Endothelial cell of umbilical vein (primary cell): ENCODE results near the gene DDOST. TPM values are rescaled to one million over a fixed set of nuclear protein-coding genes. Genes with fewer than 3 reads are reported as not detected.

ENCODE experiments used
- BruUV-seq: library from RNA; stranded (reverse); fragments of 400-500 nt; replicated peaks from 2 replicates; lab custom pipeline; 2021; lab: Mats Ljungman, UMichigan
- CTCF ChIA-PET: fragments of 300-600, 350-600 bp; sonication (Branson Sonifier 250); formaldehyde crosslinking; loops from one replicate; lab custom pipeline; 2021; ENCODE audit warnings: antibody characterized with exemption, inconsistent platforms; lab: Charles Lee
- POLR2A ChIA-PET: fragments of 300-600, 350-600 bp; sonication (Branson Sonifier 250); formaldehyde crosslinking; loops from one replicate; lab custom pipeline; 2021; ENCODE audit warnings: antibody characterized with exemption, inconsistent platforms; lab: Charles Lee
- DNase-seq: peaks from one replicate; pipeline ENCODE4 v3.0.0-alpha.2; 2011; ENCODE audit warnings: low read depth, low spot score
- FAIRE-seq: peaks from 2 replicates; lab custom pipeline; 2011; peaks lifted over from hg19 to GRCh38; lab: Jason Lieb, UNC
- H2AFZ ChIP-seq: 2 replicates; pipeline ENCODE4 v1.6.0; 2012; ENCODE audit warnings: low read depth, low read length, control low read depth, inconsistent platforms
- H3K27ac ChIP-seq: 2 replicates; pipeline ENCODE4 v1.5.1; 2011; ENCODE audit warnings: low read depth, mild to moderate bottlenecking, control low read depth, low read length, moderate library complexity; ENCODE audit not compliant: insufficient read depth
- H3K27me3 ChIP-seq, 2 experiments: 2 replicates each; pipeline versions ENCODE4 v1.6.0 to v1.6.1; 2011; ENCODE audit warnings: low read length in 2 of 2, mixed read lengths in 1 of 2; ENCODE audit not compliant: control insufficient read depth in 2 of 2, insufficient read depth in 2 of 2
- H3K36me3 ChIP-seq, 2 experiments: 2 replicates in 1 of 2; 3 replicates in 1 of 2; pipeline ENCODE4 v1.5.1; 2011; ENCODE audit warnings: low read length in 2 of 2, mild to moderate bottlenecking in 1 of 2, moderate library complexity in 1 of 2; ENCODE audit not compliant: control insufficient read depth in 2 of 2, insufficient read depth in 2 of 2; ENCODE audit errors: extremely low read depth in 1 of 2
- H3K4me1 ChIP-seq: 3 replicates; pipeline ENCODE4 v1.5.1; 2011; ENCODE audit warnings: mild to moderate bottlenecking, low read length; ENCODE audit not compliant: control insufficient read depth, insufficient read depth; ENCODE audit errors: extremely low read depth
- H3K4me2 ChIP-seq: 2 replicates; pipeline ENCODE4 v1.6.1; 2011; ENCODE audit warnings: low read length, control low read depth, mixed read lengths; ENCODE audit not compliant: insufficient read depth
- H3K4me3 ChIP-seq, 3 experiments: fragments of 200-600 bp in 1 of 3; sonication (generic), shearing (Covaris generic) in 1 of 3; replicated peaks in 1 of 3; 2 replicates each; pipeline ENCODE4 v1.5.1; 2011 to 2016; ENCODE audit warnings: control low read depth in 3 of 3, low read length in 3 of 3, mild to moderate bottlenecking in 2 of 3, inconsistent platforms in 1 of 3, low read depth in 1 of 3, moderate library complexity in 1 of 3; ENCODE audit not compliant: insufficient read depth in 1 of 3
- H3K79me2 ChIP-seq: 2 replicates; pipeline ENCODE4 v1.6.0; 2012; ENCODE audit warnings: low read length, inconsistent platforms; ENCODE audit not compliant: control insufficient read depth, insufficient read depth
- H3K9ac ChIP-seq: replicated peaks from 2 replicates; pipeline ENCODE3; 2011; ENCODE audit warnings: low read length, control low read depth; ENCODE audit not compliant: insufficient read depth; ENCODE audit errors: extremely low read depth
- H3K9me1 ChIP-seq: replicated peaks from 3 replicates; pipeline ENCODE4 v1.6.0; 2011; ENCODE audit warnings: mild to moderate bottlenecking, low read length; ENCODE audit not compliant: control insufficient read depth, insufficient read depth; ENCODE audit errors: extremely low read depth
- H3K9me3 ChIP-seq: replicated peaks from 2 replicates; pipeline ENCODE4 v1.5.1; 2012; ENCODE audit warnings: low read length, inconsistent platforms; ENCODE audit not compliant: control insufficient read depth, insufficient read depth
- H4K20me1 ChIP-seq: replicated peaks from 2 replicates; pipeline ENCODE3; 2011; ENCODE audit warnings: mild to moderate bottlenecking, low read length; ENCODE audit not compliant: control insufficient read depth, insufficient read depth; ENCODE audit errors: extremely low read depth
- EZH2 ChIP-seq: IDR thresholded peaks from 2 replicates; pipeline ENCODE4 v1.6.1; 2012; ENCODE audit warnings: borderline replicate concordance, low read depth, mild to moderate bottlenecking, moderate library complexity, low read length, inconsistent platforms; ENCODE audit not compliant: severe bottlenecking
- FOS ChIP-seq: IDR thresholded peaks from 2 replicates; pipeline ENCODE4 v1.6.1; 2011; ENCODE audit warnings: mild to moderate bottlenecking, low read length, moderate library complexity, borderline replicate concordance; ENCODE audit not compliant: insufficient read depth
- GATA2 ChIP-seq: IDR thresholded peaks from 2 replicates; pipeline ENCODE4 v1.7.0; 2011; ENCODE audit warnings: low read depth, mild to moderate bottlenecking, moderate library complexity, mixed read lengths, low read length; ENCODE audit not compliant: insufficient read length, insufficient read depth
- JUN ChIP-seq: IDR thresholded peaks from 2 replicates; pipeline ENCODE4 v1.6.1; 2011; ENCODE audit warnings: borderline replicate concordance, low read depth; ENCODE audit not compliant: insufficient read length, insufficient read depth
- MAX ChIP-seq: IDR thresholded peaks from 2 replicates; pipeline ENCODE4 v1.6.1; 2011; ENCODE audit not compliant: insufficient read depth, insufficient read length
- MYC ChIP-seq: IDR thresholded peaks from one replicate; pipeline ENCODE4 v1.6.1; 2011; ENCODE audit warnings: mild to moderate bottlenecking, low read depth, low read length
- POLR2A ChIP-seq: IDR thresholded peaks from 2 replicates; pipeline ENCODE4 v1.6.1; 2012; ENCODE audit warnings: low read depth, mild to moderate bottlenecking, control low read depth, low read length
- POLR2AphosphoS5 ChIP-seq: IDR thresholded peaks from 2 replicates; pipeline ENCODE4 v1.6.1; 2012; ENCODE audit warnings: low read depth, mild to moderate bottlenecking, control low read depth, low read length, moderate library complexity; ENCODE audit not compliant: insufficient read depth
- dilution Hi-C: fragments of 300-500 bp; cut with MboI; formaldehyde crosslinking; loops from one replicate; pipeline ENCODE4 v1.15.0; 2019; ENCODE audit warnings: low sequenced_read_pairs; ENCODE audit not compliant: extremely low pct_ligation_motif_present
- intact Hi-C: fragments of 100-400 bp; cut with micrococcal nuclease; formaldehyde crosslinking; loops from one replicate; pipeline ENCODE4 v1.10.0; 2022
- polyA plus RNA-seq, 4 experiments: library from polyadenylated mRNA; depleted of rRNA in 3 of 4; stranded (reverse) in 3 of 4; unstranded in 1 of 4; fragments of >200 nt; gene quantifications; 2 replicates each; pipeline versions ENCODE4 v1.2.1 to v1.2.3, GENCODE V29; 2011 to 2012; ENCODE audit warnings: missing spikeins in 1 of 4
- total RNA-seq: library from RNA; stranded (reverse); gene quantifications from 2 replicates; pipeline ENCODE4 v1.2.3, GENCODE V29; 2021
- TF ChIP-seq, protein P1 (sequence below), 2 donors: IDR thresholded peaks; 1 replicate in 1 of 2; 2 replicates in 1 of 2; pipeline ENCODE4 v1.5.1; 2011; ENCODE audit warnings: low read length in 2 of 2, mild to moderate bottlenecking in 2 of 2, moderate library complexity in 2 of 2, control low read depth in 1 of 2, inconsistent platforms in 1 of 2, low read depth in 1 of 2; ENCODE audit not compliant: insufficient read depth in 1 of 2; ENCODE audit errors: extremely low read depth in 1 of 2

Gene DDOST
- total and polyA plus RNA-seq, 2 donors (not counting 3 experiments of a cell fraction or from before 2014, with no cell fraction given): 319 to 533 TPM

DNA sequence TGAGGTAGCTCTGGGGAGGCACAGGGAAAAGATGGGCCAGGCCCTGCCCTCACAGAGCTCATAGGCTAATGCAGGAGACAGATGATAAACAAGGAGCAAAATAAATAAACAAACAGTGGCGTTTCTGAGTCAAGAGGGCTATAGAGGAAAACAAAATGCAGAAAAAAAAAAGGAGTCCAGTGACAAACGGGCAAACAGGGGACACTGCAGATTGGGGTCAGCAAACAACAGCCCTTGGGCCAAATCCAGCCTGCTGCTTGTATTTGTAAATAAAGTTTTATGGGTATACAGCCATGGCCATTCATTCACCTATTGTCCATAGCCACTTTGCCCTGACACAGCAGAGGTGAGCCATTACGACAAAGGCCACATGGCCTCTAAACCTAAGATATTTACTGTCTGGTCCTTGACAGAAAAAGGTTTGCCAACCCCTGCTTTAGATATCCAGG is 47.0 kb downstream of the DDOST start:
- H3K4me3 ChIP-seq: no peak overlapping the region
- no peaks in the 10 kb centered on the region for H4K20me1 ChIP-seq
- POLR2A ChIA-PET: no interaction called here
- H2AFZ ChIP-seq: peak overlapping the region; percentile 23
- no peaks in the 10 kb centered on the region for H3K9me3 ChIP-seq
- no TSS peak for BruUV-seq
- no peak overlapping the region for H3K9ac ChIP-seq
- DNase-seq (no peak), FAIRE-seq (no peak)
- no peak overlapping the region for H3K4me2 ChIP-seq
- no peaks in the 10 kb centered on the region for H3K4me1 ChIP-seq
- dilution Hi-C loops: no loop called here
- H3K27me3 ChIP-seq: no peaks in the 10 kb centered on the region
- no peaks in the 10 kb centered on the region for H3K79me2 ChIP-seq
- CTCF ChIA-PET: interaction anchor here (1.3 kb wide), 1 partner anchor 39 kb away, joined by 6 read pairs; no protein-coding TSS in a partner anchor
- intact Hi-C loops: no loop called here
- TF ChIP-seq, protein P1, sequence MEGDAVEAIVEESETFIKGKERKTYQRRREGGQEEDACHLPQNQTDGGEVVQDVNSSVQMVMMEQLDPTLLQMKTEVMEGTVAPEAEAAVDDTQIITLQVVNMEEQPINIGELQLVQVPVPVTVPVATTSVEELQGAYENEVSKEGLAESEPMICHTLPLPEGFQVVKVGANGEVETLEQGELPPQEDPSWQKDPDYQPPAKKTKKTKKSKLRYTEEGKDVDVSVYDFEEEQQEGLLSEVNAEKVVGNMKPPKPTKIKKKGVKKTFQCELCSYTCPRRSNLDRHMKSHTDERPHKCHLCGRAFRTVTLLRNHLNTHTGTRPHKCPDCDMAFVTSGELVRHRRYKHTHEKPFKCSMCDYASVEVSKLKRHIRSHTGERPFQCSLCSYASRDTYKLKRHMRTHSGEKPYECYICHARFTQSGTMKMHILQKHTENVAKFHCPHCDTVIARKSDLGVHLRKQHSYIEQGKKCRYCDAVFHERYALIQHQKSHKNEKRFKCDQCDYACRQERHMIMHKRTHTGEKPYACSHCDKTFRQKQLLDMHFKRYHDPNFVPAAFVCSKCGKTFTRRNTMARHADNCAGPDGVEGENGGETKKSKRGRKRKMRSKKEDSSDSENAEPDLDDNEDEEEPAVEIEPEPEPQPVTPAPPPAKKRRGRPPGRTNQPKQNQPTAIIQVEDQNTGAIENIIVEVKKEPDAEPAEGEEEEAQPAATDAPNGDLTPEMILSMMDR (IDR thresholded peaks at IDR 0.05; ENCODE audit: extremely low read depth in 1 of 2, insufficient read depth in 1 of 2, low read depth in 1 of 2, low read length in 2 of 2): no peak
- TF ChIP-seq MAX: no peak
- no peak for TF ChIP-seq POLR2AphosphoS5
- TF ChIP-seq POLR2A: no peak
- TF ChIP-seq MYC: no peak
- no peak for TF ChIP-seq GATA2
- TF ChIP-seq JUN: no peak
- no peak for TF ChIP-seq FOS
- TF ChIP-seq EZH2: no peak
- H3K9me1 ChIP-seq: no peaks in the 10 kb centered on the region
- no peak overlapping the region for H3K27ac ChIP-seq
- no peaks in the 10 kb centered on the region for H3K36me3 ChIP-seq
